Lower lobe of right lung (tissue), 2 donors: Measurements from ENCODE around the gene NUDT14. TPM values are rescaled to one million over a fixed set of nuclear protein-coding genes. Genes with fewer than 3 reads are reported as not detected.

ENCODE experiments used
- ATAC-seq, 2 donors: fragments of 200-7000 bp; cut with Tn5 transposase; one replicate each; pipeline ENCODE4 v1.9.1; 2020 to 2022; ENCODE audit warnings: mild to moderate bottlenecking in 2 of 2, moderate library complexity in 2 of 2
- DNase-seq: peaks from one replicate; pipeline ENCODE4 v3.0.0-alpha.2; 2020
- H3K27ac ChIP-seq: fragments of 200-600 bp; one replicate; pipeline ENCODE4 v1.8.0; 2022
- H3K27me3 ChIP-seq: fragments of 200-600 bp; one replicate; pipeline ENCODE4 v1.8.0; 2022; ENCODE audit warnings: low read depth
- H3K36me3 ChIP-seq: fragments of 200-600 bp; one replicate; pipeline ENCODE4 v1.8.0; 2022; ENCODE audit warnings: mild to moderate bottlenecking
- H3K4me1 ChIP-seq: fragments of 200-600 bp; one replicate; pipeline ENCODE4 v1.8.0; 2022
- H3K4me3 ChIP-seq: fragments of 200-600 bp; one replicate; pipeline ENCODE4 v1.8.0; 2022; ENCODE audit warnings: mild to moderate bottlenecking
- H3K9me3 ChIP-seq: fragments of 200-600 bp; one replicate; pipeline ENCODE4 v1.8.0; 2022
- intact Hi-C: fragments of 100-400 bp; cut with DNase I; formaldehyde crosslinking; loops from one replicate; pipeline ENCODE4 v1.11.0; 2022
- total RNA-seq: library from RNA; stranded (reverse); fragmentation: NEBNext Ultra II Directional; extraction: Animal tissue kit (Norgen Biotek cat#: 25700); gene quantifications from one replicate; pipeline ENCODE4 v1.2.1, GENCODE V29; 2021
- TF ChIP-seq, protein P1 (sequence below): fragments of 200-600 bp; IDR thresholded peaks from one replicate; pipeline ENCODE4 v1.8.0; 2022; ENCODE audit warnings: antibody characterized with exemption, mild to moderate bottlenecking
- donor health status: DM: no; HTN: yes; CAD: no; lungs with severe emphysema.

NUDT14 gene
- total RNA-seq, 1 donor from 2014 or later: 54.5 TPM

GRCh38 chr14:105153331-105153731 is 27.8 kb downstream of the NUDT14 start:
- Histone ChIP-seq H3K4me3 (no peak overlapping the region), H3K9me3 (no peaks in the 10 kb centered on the region), H3K4me1 (peaks cover 5% of the 10 kb centered on the region), H3K27me3 (no peaks in the 10 kb centered on the region), H3K36me3 (peaks cover 12% of the 10 kb centered on the region), H3K27ac (peak overlapping the region; percentile 56)
- TF ChIP-seq, protein P1, sequence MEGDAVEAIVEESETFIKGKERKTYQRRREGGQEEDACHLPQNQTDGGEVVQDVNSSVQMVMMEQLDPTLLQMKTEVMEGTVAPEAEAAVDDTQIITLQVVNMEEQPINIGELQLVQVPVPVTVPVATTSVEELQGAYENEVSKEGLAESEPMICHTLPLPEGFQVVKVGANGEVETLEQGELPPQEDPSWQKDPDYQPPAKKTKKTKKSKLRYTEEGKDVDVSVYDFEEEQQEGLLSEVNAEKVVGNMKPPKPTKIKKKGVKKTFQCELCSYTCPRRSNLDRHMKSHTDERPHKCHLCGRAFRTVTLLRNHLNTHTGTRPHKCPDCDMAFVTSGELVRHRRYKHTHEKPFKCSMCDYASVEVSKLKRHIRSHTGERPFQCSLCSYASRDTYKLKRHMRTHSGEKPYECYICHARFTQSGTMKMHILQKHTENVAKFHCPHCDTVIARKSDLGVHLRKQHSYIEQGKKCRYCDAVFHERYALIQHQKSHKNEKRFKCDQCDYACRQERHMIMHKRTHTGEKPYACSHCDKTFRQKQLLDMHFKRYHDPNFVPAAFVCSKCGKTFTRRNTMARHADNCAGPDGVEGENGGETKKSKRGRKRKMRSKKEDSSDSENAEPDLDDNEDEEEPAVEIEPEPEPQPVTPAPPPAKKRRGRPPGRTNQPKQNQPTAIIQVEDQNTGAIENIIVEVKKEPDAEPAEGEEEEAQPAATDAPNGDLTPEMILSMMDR: no peak
- ATAC-seq (peak; percentile 20 to 21), DNase-seq (no peak)
- intact Hi-C loops: no loop called here

DNA sequence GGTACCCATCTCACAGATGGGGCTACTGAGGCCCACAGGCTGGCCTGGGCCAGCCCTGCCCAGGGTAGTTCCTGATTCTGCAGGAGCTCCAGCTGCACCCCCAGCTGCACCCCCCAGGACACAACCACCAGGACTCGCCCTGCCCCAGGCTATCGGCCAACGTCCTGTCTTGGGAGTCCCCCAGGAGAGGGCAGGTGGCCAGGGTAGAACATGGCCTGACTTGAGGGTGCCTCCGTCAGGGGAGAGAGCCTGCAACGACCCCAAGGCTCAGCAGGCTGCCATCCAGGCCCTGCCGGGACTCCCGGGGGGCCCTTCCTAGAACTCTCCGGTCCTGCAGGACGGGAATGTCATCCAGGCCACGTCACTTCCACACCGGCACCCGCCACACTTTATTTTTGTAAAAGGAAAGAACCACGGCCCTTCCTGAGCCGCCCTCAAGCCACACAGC is 28.3 kb downstream of the NUDT14 start:
- Histone ChIP-seq H3K4me1 (peaks cover 5% of the 10 kb centered on the region), H3K36me3 (peaks cover 14% of the 10 kb centered on the region), H3K27ac (peak overlapping the region; percentile 56), H3K27me3 (no peaks in the 10 kb centered on the region), H3K9me3 (no peaks in the 10 kb centered on the region), H3K4me3 (no peak overlapping the region)
- TF ChIP-seq, protein P1: no peak
- peak; percentile 44 for DNase-seq
- no peak for ATAC-seq
- intact Hi-C loops: no loop called here

DNA sequence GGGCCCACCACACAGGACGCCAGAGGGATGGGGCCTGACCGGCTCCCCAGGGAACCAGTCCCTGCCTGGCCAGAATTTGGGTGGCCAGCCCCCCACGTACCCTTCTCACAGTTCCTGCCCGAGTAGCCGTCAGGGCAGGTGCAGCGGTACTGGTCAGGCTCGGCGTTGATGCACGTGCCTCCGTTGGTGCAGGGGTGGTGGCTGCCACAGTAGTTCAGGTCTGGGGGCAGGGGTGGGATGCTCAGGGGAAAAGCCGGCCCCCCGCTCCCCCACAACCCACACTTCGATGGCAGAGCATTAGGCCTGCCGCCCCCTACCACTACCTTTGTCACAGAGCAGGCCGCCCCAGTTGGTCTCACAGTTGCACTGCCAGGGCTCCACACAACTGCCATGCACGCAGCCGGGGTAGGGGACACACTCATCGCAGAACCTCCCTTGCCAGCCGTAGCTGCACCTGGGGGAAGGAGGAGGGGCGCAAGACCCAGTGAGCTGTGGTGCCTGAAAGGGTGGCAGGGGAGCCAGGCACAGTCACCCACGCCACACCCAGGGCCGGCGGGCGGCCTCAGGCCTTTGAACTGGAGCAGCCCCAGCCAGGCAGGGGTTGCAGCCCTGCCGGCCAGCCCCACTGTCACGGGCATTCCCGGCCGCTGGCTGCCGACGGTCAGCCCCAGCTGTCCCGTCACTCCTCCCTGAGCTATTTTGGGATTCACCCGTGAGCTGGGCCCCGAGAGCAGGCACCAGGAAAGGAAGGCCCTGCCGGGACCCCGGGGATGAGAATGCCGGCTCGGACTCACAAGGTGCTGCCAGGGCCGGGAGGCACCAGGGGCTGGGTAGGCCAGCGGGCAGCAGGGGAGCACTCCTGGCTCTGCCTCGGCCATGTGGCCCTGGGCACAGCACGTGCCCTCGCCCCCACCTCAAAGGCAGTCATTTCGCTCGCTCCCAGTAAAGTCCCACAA is 29.0 kb downstream of the NUDT14 start:
- intact Hi-C loops: no loop called here
- peak; percentile 42 for DNase-seq

GRCh38 chr14:105151084-105151837 is 29.9 kb downstream of the NUDT14 start:
- no peaks in the 10 kb centered on the region for H3K27me3 ChIP-seq
- DNase-seq (peak; percentile 45), ATAC-seq (no peak)
- no peaks in the 10 kb centered on the region for H3K9me3 ChIP-seq
- H3K4me3 ChIP-seq: no peak overlapping the region
- TF ChIP-seq, protein P1: no peak
- peaks cover 24% of the 10 kb centered on the region for H3K36me3 ChIP-seq
- no peak overlapping the region for H3K27ac ChIP-seq
- peaks cover 5% of the 10 kb centered on the region for H3K4me1 ChIP-seq
- intact Hi-C loops: no loop called here

More for the DNA sequence above, 29.0 kb downstream of the NUDT14 start:
- Histone ChIP-seq H3K4me3 (no peak overlapping the region), H3K4me1 (peaks cover 5% of the 10 kb centered on the region), H3K9me3 (no peaks in the 10 kb centered on the region), H3K36me3 (peaks cover 17% of the 10 kb centered on the region), H3K27ac (peak overlapping the region; percentile 56), H3K27me3 (no peaks in the 10 kb centered on the region)
- TF ChIP-seq, protein P1: no peak
- no peak for ATAC-seq

DNA sequence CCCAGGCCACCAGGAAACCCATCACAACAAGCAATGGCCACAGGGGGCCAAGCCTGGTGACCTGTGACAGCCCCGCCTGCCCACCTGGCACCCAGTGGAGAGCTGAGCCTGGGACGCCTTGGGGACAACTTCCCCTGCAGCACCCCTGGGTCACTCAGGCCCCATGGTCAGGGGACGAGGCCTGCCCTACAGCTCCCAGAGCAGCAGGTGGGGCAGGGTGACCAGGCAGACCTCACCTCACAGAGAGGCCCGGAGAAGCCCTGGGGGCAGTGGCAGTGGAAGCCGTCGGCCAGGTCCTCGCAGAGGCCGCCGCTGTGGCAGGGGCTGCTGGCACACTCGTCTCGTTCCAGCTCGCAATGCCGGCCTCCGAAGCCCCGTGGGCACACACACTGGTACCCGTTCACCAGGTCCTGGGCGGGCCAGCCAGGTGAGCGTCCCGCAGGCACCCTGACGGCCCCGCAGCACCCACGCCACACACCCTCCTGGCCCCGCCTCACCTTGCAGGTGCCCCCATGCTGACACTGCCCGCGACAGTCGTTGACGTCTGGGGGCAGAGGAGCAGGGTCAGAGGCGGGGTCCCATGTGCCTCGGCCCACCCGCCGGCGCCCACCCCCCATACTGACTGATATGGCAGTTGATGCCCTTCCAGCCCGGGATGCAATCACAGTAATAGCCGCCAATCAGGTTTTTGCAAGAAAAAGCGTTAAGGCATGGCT is 30.6 kb downstream of the NUDT14 start:
- Histone ChIP-seq H3K27ac (no peak overlapping the region), H3K4me3 (no peak overlapping the region), H3K36me3 (peaks cover 24% of the 10 kb centered on the region), H3K9me3 (no peaks in the 10 kb centered on the region), H3K4me1 (peaks cover 5% of the 10 kb centered on the region), H3K27me3 (no peaks in the 10 kb centered on the region)
- no peak for ATAC-seq
- intact Hi-C loops: no loop called here
- TF ChIP-seq, protein P1: no peak
- DNase-seq: peak; percentile 43
